Measurements from ENCODE around the gene LRRC4B.

DNA sequence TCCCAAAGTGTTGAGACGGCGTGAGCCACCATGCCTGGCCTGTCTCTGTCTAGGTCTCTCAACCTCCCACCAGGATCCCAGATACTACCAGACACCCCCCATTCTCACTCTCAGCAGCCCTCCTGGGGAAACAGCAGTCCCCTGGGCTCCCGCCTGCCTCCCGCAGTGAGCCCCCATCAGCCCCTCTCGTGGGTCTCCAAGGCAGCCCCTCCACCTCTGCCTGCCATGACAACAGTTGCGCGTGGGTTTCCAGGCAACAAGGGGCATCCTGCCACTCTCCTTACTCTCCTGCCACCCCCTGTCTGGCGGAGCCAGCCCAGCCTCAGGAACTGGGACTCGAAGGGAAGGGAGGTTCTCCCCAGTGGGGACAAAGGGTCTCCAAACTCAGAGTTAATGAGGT is 5.2 kb downstream of the LRRC4B start:
- TF ChIP-seq, protein P1, sequence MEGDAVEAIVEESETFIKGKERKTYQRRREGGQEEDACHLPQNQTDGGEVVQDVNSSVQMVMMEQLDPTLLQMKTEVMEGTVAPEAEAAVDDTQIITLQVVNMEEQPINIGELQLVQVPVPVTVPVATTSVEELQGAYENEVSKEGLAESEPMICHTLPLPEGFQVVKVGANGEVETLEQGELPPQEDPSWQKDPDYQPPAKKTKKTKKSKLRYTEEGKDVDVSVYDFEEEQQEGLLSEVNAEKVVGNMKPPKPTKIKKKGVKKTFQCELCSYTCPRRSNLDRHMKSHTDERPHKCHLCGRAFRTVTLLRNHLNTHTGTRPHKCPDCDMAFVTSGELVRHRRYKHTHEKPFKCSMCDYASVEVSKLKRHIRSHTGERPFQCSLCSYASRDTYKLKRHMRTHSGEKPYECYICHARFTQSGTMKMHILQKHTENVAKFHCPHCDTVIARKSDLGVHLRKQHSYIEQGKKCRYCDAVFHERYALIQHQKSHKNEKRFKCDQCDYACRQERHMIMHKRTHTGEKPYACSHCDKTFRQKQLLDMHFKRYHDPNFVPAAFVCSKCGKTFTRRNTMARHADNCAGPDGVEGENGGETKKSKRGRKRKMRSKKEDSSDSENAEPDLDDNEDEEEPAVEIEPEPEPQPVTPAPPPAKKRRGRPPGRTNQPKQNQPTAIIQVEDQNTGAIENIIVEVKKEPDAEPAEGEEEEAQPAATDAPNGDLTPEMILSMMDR (optimal IDR thresholded peaks at IDR 0.05 in 1 of 3, IDR thresholded peaks at IDR 0.05 in 1 of 3, conservative IDR thresholded peaks at IDR 0.05 in 1 of 3; ENCODE audit: extremely low read depth in 1 of 3, insufficient read depth in 2 of 3, low read length in 3 of 3), result no peak
- no peak for TF ChIP-seq EZH2 (IDR thresholded peaks at IDR 0.05; ENCODE audit: low read length)
